GM12873 (cell line): ENCODE results near the gene ATP23.

Experiments used
- CTCF ChIP-seq: IDR thresholded peaks from 2 replicates; pipeline ENCODE4 v1.5.1; 2012; ENCODE audit warnings: low read depth, mild to moderate bottlenecking, moderate library complexity, low read length, control low read depth; ENCODE audit not compliant: insufficient read depth; ENCODE audit errors: missing control alignments

The ATP23 gene

DNA sequence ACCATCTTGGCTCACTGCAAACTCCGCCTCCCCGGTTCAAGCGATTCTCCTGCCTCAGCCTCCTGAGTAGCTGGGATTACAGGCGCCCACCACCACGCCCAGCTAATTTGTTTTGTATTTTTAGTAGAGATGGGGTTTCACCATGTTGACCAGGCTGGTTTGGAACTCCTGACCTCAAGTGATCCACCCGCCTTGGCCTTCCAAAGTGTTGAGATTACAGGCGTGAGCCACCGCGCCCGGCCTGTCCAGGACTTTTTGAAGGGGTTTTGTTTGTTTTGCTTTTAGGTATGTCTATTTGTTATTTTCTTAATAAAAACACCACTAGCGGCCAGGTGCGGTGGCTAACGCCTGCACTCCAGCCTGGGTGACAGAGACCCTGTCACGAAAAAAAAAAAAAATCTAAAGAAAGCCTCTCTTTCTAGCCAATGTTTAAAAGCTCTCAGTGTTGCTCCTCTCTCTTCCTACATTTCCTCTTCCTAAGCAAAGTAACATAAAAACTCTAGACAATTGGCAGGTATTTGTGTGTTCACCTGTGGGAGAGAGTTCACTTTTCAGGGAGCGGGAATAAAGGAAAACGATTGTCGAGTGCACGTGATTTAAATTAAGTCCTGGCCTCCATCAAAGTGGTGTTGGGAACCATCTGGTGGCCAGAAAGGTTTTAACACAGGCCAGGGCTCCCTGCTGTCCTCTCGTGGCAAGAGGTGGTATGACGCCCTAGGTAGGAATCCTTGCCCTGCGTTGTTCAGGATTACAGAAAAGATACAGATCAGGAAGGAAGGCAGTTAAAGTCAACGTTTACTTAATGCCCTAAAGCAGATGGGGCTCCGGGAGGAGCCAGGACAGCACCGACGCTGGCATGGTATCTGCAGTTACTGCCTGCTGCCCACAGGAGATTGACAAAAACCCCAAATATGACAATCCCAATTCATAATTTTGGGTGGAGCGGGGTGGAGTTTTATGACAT lies 36.2 kb upstream of the ATP23 start:
- peak; percentile 100 for TF ChIP-seq CTCF

DNA sequence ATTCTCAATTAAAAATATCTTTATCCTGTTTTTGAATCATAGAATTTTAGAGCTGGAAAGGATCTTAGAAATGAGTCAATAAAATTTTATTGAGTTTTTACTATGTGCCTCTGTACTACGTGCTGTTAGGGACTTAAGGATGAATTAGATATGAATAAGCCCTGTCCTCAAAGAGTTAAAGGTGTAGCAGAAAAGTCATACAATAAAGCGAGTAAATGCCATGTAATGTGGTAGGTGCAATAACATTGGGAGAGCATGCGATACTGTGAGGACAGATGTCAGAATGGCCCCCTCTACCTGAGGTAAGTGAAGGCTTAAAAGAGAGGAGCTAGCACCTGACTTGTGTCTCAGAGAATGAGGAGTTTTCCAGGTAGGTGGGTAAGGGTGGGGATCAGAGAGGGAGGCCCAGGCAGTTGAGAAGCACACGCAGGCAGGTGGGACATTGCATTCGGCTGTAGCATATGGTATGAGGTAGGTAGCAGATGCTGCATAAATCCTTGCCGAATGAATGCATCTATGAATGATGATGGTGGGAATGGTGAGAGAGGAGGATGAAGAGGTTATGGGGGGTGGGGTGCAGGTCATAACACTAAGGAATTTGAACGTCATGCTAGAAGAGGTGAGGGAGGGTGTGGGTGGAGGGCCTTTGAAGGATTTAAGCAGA lies 35.4 kb upstream of the ATP23 start:
- no peak for TF ChIP-seq CTCF

DNA sequence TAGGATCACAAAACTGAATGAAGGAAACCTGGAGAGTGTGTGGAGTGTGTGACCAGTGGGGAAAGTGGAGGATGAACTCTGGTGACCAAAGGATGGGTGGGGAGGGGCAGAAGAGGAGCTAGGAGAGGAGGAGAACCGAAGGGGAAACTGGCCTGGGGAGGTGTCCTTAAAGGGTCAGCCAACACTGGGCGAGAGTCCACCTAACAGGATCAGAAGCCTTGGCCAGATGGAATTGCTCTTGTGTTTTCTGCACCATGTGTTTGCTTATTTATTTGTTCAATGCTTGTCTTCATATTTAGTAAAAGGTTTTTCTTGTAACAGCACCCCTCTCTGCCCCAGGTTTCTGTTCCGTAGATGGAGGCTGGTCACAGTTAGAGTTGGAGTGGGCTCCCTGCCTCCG lies 34.5 kb upstream of the ATP23 start:
- TF ChIP-seq CTCF: no peak

DNA sequence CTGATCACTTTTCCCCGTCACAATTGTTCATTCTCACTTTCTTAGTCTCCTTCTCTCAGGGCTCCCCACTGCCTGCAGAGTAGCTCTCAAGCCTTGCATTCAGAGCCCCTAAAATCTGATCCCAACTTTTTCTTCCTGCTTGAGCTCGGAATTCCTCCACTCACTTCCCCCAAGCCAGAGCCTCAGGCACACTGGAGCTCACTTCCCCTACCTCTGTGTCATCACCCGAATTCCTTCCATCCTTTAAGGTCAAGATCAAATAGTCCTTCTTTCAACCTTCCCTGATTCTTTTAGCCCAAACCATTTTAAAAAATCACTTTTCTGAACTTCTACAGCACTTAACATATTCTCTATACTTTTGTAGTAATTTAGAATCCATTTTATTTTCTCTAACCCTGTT lies 34.1 kb upstream of the ATP23 start:
- TF ChIP-seq CTCF: no peak

- TF ChIP-seq CTCF: no peak
These were observed 32.9 kb upstream of the ATP23 start for GRCh38 chr12:57908511-57908910.

DNA sequence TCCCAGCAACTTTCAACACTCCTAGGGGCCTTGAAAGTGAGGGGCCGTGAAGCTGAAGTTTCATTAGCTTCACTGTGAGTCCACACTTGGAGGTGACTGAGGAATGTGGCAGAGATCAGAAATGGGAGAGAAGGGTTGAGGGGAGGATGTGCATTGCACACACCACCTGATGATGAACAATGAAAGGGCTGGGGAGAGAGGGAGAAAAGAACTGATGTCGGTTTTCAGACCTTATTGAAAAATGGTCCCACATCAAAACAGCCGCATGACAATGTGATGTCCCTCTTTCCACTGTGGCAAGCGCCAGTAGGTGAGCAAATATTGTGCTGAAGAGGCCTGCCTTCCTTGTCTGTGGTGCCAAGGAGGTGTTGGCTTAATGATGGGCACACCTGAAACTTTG lies 32.3 kb upstream of the ATP23 start:
- no peak for TF ChIP-seq CTCF

GRCh38 chr12:57909611-57910010 lies 31.8 kb upstream of the ATP23 start:
- TF ChIP-seq CTCF: no peak
